H9 (cell line): ENCODE data around the gene CAVIN2. TPM values are rescaled to one million over a fixed set of nuclear protein-coding genes. Genes with fewer than 3 reads are reported as not detected.
A peak's percentile ranks its signal among the peaks of the same experiment; 100 is the strongest.

Source experiments
- DNase-seq: peaks from one replicate; pipeline ENCODE4 v3.0.0-alpha.2; 2017
- H2AFZ ChIP-seq: one replicate; pipeline ENCODE4 v1.6.1; 2013; ENCODE audit warnings: mild to moderate bottlenecking, low read length, control low read depth, moderate library complexity
- H2AK5ac ChIP-seq: 2 replicates; pipeline ENCODE4 v1.6.1; 2013; ENCODE audit warnings: low read length, control low read depth, mixed read lengths; ENCODE audit not compliant: insufficient read length
- H2BK120ac ChIP-seq: one replicate; pipeline ENCODE4 v1.6.1; 2013; ENCODE audit warnings: low read depth, mild to moderate bottlenecking, low read length, control low read depth, inconsistent platforms; ENCODE audit not compliant: poor library complexity, severe bottlenecking
- H2BK12ac ChIP-seq: 2 replicates; pipeline ENCODE4 v1.6.1; 2013; ENCODE audit warnings: low read length, control low read depth, mixed read lengths, low read depth; ENCODE audit not compliant: insufficient read length
- H2BK15ac ChIP-seq: 2 replicates; pipeline ENCODE4 v1.6.1; 2013; ENCODE audit warnings: low read depth, low read length, control low read depth
- H2BK20ac ChIP-seq: one replicate; pipeline ENCODE4 v1.6.1; 2013; ENCODE audit warnings: low read depth, mild to moderate bottlenecking, low read length, control low read depth, inconsistent platforms; ENCODE audit not compliant: poor library complexity, severe bottlenecking
- H2BK5ac ChIP-seq: 2 replicates; pipeline ENCODE4 v1.6.1; 2013; ENCODE audit warnings: low read length, control low read depth, mixed read lengths; ENCODE audit not compliant: insufficient read length
- H3K14ac ChIP-seq: 2 replicates; pipeline ENCODE4 v1.6.1; 2013; ENCODE audit warnings: low read length, control low read depth; ENCODE audit not compliant: insufficient read depth
- H3K18ac ChIP-seq: 2 replicates; pipeline ENCODE4 v1.6.1; 2013; ENCODE audit warnings: low read depth, mild to moderate bottlenecking, mixed read lengths, low read length, control low read depth; ENCODE audit not compliant: insufficient read length
- H3K23ac ChIP-seq: 2 replicates; pipeline ENCODE4 v1.6.1; 2013; ENCODE audit warnings: low read length, control low read depth, mixed read lengths, low read depth; ENCODE audit not compliant: insufficient read length
- H3K23me2 ChIP-seq: 2 replicates; pipeline ENCODE4 v1.6.1; 2013; ENCODE audit warnings: low read depth, mild to moderate bottlenecking, mixed read lengths, low read length, control low read depth; ENCODE audit not compliant: insufficient read length, poor library complexity, severe bottlenecking
- H3K27ac ChIP-seq: 2 replicates; pipeline ENCODE4 v1.5.1; 2013; ENCODE audit warnings: low read length, control low read depth, mixed read lengths, low read depth; ENCODE audit not compliant: insufficient read length
- H3K27me3 ChIP-seq: 2 replicates; pipeline ENCODE4 v1.6.1; 2013; ENCODE audit warnings: low read length, control low read depth, inconsistent platforms; ENCODE audit not compliant: insufficient read depth
- H3K4ac ChIP-seq: 2 replicates; pipeline ENCODE4 v1.6.1; 2013; ENCODE audit warnings: low read depth, mild to moderate bottlenecking, control low read depth, inconsistent platforms, low read length, moderate library complexity
- H3K4me1 ChIP-seq: 2 replicates; pipeline ENCODE4 v1.6.1; 2013; ENCODE audit warnings: low read length, control low read depth, inconsistent platforms; ENCODE audit not compliant: insufficient read depth
- H3K4me2 ChIP-seq: 2 replicates; pipeline ENCODE4 v1.6.1; 2013; ENCODE audit warnings: low read length, control low read depth, mixed read lengths; ENCODE audit not compliant: insufficient read length, insufficient read depth
- H3K56ac ChIP-seq: 2 replicates; pipeline ENCODE4 v1.6.1; 2013; ENCODE audit warnings: low read depth, mild to moderate bottlenecking, mixed read lengths, low read length, control low read depth; ENCODE audit not compliant: insufficient read length
- H3K79me1 ChIP-seq: 2 replicates; pipeline ENCODE4 v1.6.1; 2013; ENCODE audit warnings: low read depth, mild to moderate bottlenecking, moderate library complexity, low read length, control low read depth, inconsistent platforms; ENCODE audit not compliant: insufficient read depth, poor library complexity, severe bottlenecking
- H3K79me2 ChIP-seq: 2 replicates; pipeline ENCODE4 v1.6.1; 2013; ENCODE audit warnings: low read length, control low read depth, inconsistent platforms; ENCODE audit not compliant: insufficient read depth
- H3K9ac ChIP-seq: 2 replicates; pipeline ENCODE4 v1.6.1; 2013; ENCODE audit warnings: low read length, control low read depth, mixed read lengths; ENCODE audit not compliant: insufficient read length; ENCODE audit errors: extremely low read depth
- H3K9me3 ChIP-seq: one replicate; pipeline ENCODE4 v1.6.1; 2013; ENCODE audit warnings: low read depth, low read length, inconsistent platforms; ENCODE audit not compliant: control insufficient read depth
- H3T11ph ChIP-seq: one replicate; pipeline ENCODE4 v1.6.1; 2013; ENCODE audit warnings: mild to moderate bottlenecking, low read length, control low read depth, inconsistent platforms
- H4K20me1 ChIP-seq: one replicate; pipeline ENCODE4 v1.6.1; 2013; ENCODE audit not compliant: control insufficient read depth, insufficient read length, insufficient read depth
- H4K5ac ChIP-seq: 2 replicates; pipeline ENCODE4 v1.6.1; 2013; ENCODE audit warnings: low read depth, mild to moderate bottlenecking, mixed read lengths, low read length, control low read depth; ENCODE audit not compliant: insufficient read length
- H4K8ac ChIP-seq: replicated peaks from 2 replicates; pipeline ENCODE4 v1.6.1; 2013; ENCODE audit warnings: low read length, control low read depth, mixed read lengths, low read depth; ENCODE audit not compliant: insufficient read length
- H4K91ac ChIP-seq: 2 replicates; pipeline ENCODE4 v1.6.1; 2013; ENCODE audit warnings: low read depth, mild to moderate bottlenecking, moderate library complexity, mixed read lengths, low read length, control low read depth; ENCODE audit not compliant: insufficient read length
- H3K27ac Mint-ChIP-seq, 3 experiments: 2 replicates in 2 of 3; 3 replicates in 1 of 3; pipeline ENCODE4 v1.8.0; 2020 to 2021; ENCODE audit warnings: mixed read lengths in 3 of 3, mild to moderate bottlenecking in 1 of 3, moderate library complexity in 1 of 3
- H3K27me3 Mint-ChIP-seq: 2 replicates; pipeline ENCODE4 v1.8.0; 2021; ENCODE audit warnings: low read depth, mild to moderate bottlenecking, moderate library complexity, mixed read lengths
- H3K36me3 Mint-ChIP-seq, 3 experiments: 2 replicates in 2 of 3; 3 replicates in 1 of 3; pipeline ENCODE4 v1.8.0; 2020 to 2021; ENCODE audit warnings: low read depth in 3 of 3, mixed read lengths in 3 of 3; ENCODE audit not compliant: insufficient read depth in 1 of 3
- H3K4me1 Mint-ChIP-seq, 2 experiments: 2 replicates each; pipeline ENCODE4 v1.8.0; 2020; ENCODE audit warnings: mixed read lengths in 2 of 2
- H3K4me3 Mint-ChIP-seq, 2 experiments: 2 replicates in 1 of 2; 3 replicates in 1 of 2; pipeline ENCODE4 v1.8.0; 2020 to 2021; ENCODE audit warnings: mild to moderate bottlenecking in 2 of 2, mixed read lengths in 2 of 2, moderate library complexity in 1 of 2
- H3K9me3 Mint-ChIP-seq, 2 experiments: 2 replicates in 1 of 2; 3 replicates in 1 of 2; pipeline ENCODE4 v1.8.0; 2020; ENCODE audit warnings: mild to moderate bottlenecking in 2 of 2, mixed read lengths in 2 of 2, moderate library complexity in 1 of 2
- CTCF ChIP-seq: fragments of 200-600 bp; sonication (generic); conservative IDR thresholded peaks from 3 replicates; pipeline ENCODE4 v1.8.0; 2021; ENCODE audit warnings: antibody characterized with exemption, mild to moderate bottlenecking
- WGBS: extraction: QIAGEN DNeasy Blood & Tissue Kit; methylation state at CpG from one replicate; pipeline ENCODE4 v1.1.7; 2013; ENCODE audit warnings: missing lambda C conversion rate, low lambda C conversion rate, mixed read lengths; ENCODE audit not compliant: insufficient read length; ENCODE audit errors: extremely low coverage; 5-methylcytosine and 5-hydroxymethylcytosine counted together
- total RNA-seq: library from RNA; stranded (reverse); gene quantifications from 2 replicates; pipeline ENCODE4 v1.2.1, GENCODE V29; 2021

Gene CAVIN2
- total RNA-seq, 1 experiment from 2014 or later = not detected

DNA sequence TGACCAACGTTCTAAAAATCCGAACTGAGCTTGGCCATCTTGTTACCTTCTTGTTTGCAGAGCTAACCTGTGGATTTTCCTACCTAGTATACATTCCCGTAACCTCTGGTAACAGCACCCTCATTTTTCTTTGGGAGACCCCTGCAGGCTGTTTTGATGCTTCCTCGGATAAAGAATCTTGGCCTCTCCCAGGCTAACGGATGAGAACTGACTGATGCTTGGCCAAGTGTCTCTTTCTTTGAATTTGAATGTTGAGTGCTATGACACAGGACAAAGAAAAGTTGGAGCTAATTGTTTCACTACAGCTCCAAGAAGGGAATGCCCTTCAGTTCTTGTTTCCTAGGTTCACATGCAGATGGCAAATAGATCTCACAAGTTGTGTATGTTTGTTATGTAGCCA lies 19.3 kb upstream of the CAVIN2 start:
- Mint-ChIP-seq H3K4me3 (no peak overlapping the region), H3K9me3 (no peaks in the 10 kb centered on the region), H3K4me1 (peaks cover 27 to 33% of the 10 kb centered on the region in 2 experiments), H3K27me3 (no peaks in the 10 kb centered on the region), H3K27ac (no peak overlapping the region), H3K36me3 (no peaks in the 10 kb centered on the region)
- no peak overlapping the region for H2AK5ac ChIP-seq
- no peaks in the 10 kb centered on the region for H3K27me3 ChIP-seq
- no peak overlapping the region for H3K56ac ChIP-seq
- H3K9ac ChIP-seq = no peak overlapping the region
- H3K4me1 ChIP-seq = no peaks in the 10 kb centered on the region
- H2BK20ac ChIP-seq = no peak overlapping the region
- H3K27ac ChIP-seq = no peak overlapping the region
- no peak overlapping the region for H3K4me2 ChIP-seq
- H4K20me1 ChIP-seq = no peaks in the 10 kb centered on the region
- H2BK12ac ChIP-seq = no peak overlapping the region
- no peak overlapping the region for H3K18ac ChIP-seq
- H3K79me1 ChIP-seq = no peaks in the 10 kb centered on the region
- no peak overlapping the region for H4K8ac ChIP-seq
- no CpG with 5 or more reads among the region's 5 CpGs for WGBS
- H3K14ac ChIP-seq = no peak overlapping the region
- H2BK15ac ChIP-seq = no peak overlapping the region
- no peak overlapping the region for H3K23ac ChIP-seq
- no peak overlapping the region for H3K4ac ChIP-seq
- TF ChIP-seq CTCF = peak; percentile 46; the same call in 2 of the 3 replicates
- no peaks in the 10 kb centered on the region for H3K79me2 ChIP-seq
- H2AFZ ChIP-seq = no peak overlapping the region
- no peaks in the 10 kb centered on the region for H3K23me2 ChIP-seq
- no peak overlapping the region for H4K5ac ChIP-seq
- H3T11ph ChIP-seq = no peak overlapping the region
- DNase-seq = no peak
- no peak overlapping the region for H2BK120ac ChIP-seq
- H4K91ac ChIP-seq = no peak overlapping the region
- H3K9me3 ChIP-seq = no peaks in the 10 kb centered on the region
- H2BK5ac ChIP-seq = no peak overlapping the region
